Uterus (tissue), 4 donors: Measurements from ENCODE around the gene MRAP. TPM values are rescaled to one million over a fixed set of nuclear protein-coding genes. Genes with fewer than 3 reads are reported as not detected.

Source experiments
- DNase-seq, 2 donors: peaks; one replicate each; pipeline ENCODE4 v3.0.0-alpha.2; 2019 to 2020
- H3K27ac ChIP-seq, 2 donors: fragments of 200-600 bp; sonication (generic); 1 replicate in 1 of 2; 2 replicates in 1 of 2; pipeline ENCODE4 v1.5.1; 2016 to 2018
- H3K27me3 ChIP-seq, 2 donors: fragments of 200-600 bp; sonication (generic); one replicate each; pipeline ENCODE4 v1.5.1; 2018 to 2019; ENCODE audit warnings: control low read depth in 1 of 2
- H3K36me3 ChIP-seq, 2 donors: fragments of 200-600 bp; sonication (generic); one replicate each; pipeline ENCODE4 v1.5.1; 2019; ENCODE audit warnings: control low read depth in 1 of 2
- H3K4me1 ChIP-seq, 2 donors: fragments of 200-600 bp; sonication (generic); one replicate each; pipeline ENCODE4 v1.5.1; 2018 to 2019; ENCODE audit warnings: control low read depth in 1 of 2
- H3K4me3 ChIP-seq, 2 donors: fragments of 200-600 bp; sonication (generic); 1 replicate in 1 of 2; 2 replicates in 1 of 2; pipeline ENCODE4 v1.5.1; 2018 to 2019; ENCODE audit warnings: mild to moderate bottlenecking in 1 of 2
- H3K9me3 ChIP-seq, 2 donors: fragments of 200-600 bp; sonication (generic); one replicate each; pipeline ENCODE4 v1.5.1; 2019; ENCODE audit warnings: control low read depth in 1 of 2
- POLR2A ChIP-seq, 2 donors: fragments of 450-650 bp; IDR thresholded peaks; one replicate each; pipeline ENCODE4 v1.6.1; 2016; ENCODE audit warnings: antibody characterized with exemption in 2 of 2, mild to moderate bottlenecking in 1 of 2, moderate library complexity in 1 of 2
- intact Hi-C: fragments of 100-400 bp; cut with DNase I; formaldehyde crosslinking; loops from one replicate; pipeline ENCODE4 v1.15.1; 2023; ENCODE audit warnings: low total_unique reads
- total RNA-seq, 4 donors: library from RNA; depleted of rRNA in 3 of 4; stranded (reverse); fragments of >200 nt in 3 of 4; gene quantifications; one replicate each; pipeline versions ENCODE4 v1.1.0 to v1.2.4, GENCODE V29; 2014 to 2023
- TF ChIP-seq, protein P1 (sequence below), 4 experiments: fragments of 200-600 bp in 2 of 4; fragments of 450-650 bp in 2 of 4; sonication (generic) in 2 of 4; IDR thresholded peaks; one replicate each; pipeline ENCODE4 v1.5.1; 2016 to 2019; ENCODE audit warnings: antibody characterized with exemption in 4 of 4, mild to moderate bottlenecking in 2 of 4, moderate library complexity in 1 of 4
- donor health status: DM: yes; HTN: yes; CAD: no.

The MRAP gene
- total RNA-seq, 4 donors from 2014 or later: not detected

DNA sequence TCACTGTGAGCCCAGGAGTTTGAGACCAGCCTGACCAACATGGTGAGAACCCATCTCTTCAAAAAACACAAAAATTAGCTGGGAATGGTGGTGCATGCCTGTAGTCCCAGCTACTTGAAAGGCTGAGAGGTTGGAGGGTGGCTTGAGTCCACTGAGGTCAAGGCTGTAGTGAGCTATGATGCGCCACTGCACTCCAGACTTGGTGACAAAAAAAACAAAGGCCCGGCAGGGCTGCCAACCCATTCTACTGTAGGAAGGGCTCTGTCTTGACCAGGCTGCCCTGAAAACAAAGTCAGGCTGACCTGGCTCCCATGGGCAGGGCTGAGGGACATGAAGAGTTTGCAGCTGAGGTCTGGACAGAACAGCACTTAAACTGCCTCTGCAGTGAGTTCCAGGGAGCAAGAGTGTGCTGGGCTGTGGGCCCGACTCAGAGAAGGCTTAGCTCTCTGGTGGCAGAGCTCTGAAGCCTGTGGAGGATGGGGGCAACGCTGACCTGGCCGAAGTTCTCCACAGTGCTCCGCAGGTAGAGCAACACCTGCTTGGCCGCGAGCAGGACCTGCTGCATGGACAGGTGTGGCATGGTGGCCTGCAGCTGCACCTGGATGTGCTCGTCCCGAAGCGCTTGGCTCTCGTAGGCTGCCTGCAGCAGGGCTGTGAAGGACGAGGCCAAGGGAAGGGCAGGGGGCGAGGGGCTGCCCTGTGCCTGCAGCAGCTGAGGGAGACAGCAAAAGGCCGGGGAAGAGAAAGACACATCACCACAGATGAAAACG is 51.7 kb downstream of the MRAP start:
- no peak for DNase-seq
- no peaks in the 10 kb centered on the region for H3K36me3 ChIP-seq
- no peak for TF ChIP-seq POLR2A (IDR thresholded peaks at IDR 0.05)
- TF ChIP-seq, protein P1, sequence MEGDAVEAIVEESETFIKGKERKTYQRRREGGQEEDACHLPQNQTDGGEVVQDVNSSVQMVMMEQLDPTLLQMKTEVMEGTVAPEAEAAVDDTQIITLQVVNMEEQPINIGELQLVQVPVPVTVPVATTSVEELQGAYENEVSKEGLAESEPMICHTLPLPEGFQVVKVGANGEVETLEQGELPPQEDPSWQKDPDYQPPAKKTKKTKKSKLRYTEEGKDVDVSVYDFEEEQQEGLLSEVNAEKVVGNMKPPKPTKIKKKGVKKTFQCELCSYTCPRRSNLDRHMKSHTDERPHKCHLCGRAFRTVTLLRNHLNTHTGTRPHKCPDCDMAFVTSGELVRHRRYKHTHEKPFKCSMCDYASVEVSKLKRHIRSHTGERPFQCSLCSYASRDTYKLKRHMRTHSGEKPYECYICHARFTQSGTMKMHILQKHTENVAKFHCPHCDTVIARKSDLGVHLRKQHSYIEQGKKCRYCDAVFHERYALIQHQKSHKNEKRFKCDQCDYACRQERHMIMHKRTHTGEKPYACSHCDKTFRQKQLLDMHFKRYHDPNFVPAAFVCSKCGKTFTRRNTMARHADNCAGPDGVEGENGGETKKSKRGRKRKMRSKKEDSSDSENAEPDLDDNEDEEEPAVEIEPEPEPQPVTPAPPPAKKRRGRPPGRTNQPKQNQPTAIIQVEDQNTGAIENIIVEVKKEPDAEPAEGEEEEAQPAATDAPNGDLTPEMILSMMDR (IDR thresholded peaks at IDR 0.05): no peak

DNA sequence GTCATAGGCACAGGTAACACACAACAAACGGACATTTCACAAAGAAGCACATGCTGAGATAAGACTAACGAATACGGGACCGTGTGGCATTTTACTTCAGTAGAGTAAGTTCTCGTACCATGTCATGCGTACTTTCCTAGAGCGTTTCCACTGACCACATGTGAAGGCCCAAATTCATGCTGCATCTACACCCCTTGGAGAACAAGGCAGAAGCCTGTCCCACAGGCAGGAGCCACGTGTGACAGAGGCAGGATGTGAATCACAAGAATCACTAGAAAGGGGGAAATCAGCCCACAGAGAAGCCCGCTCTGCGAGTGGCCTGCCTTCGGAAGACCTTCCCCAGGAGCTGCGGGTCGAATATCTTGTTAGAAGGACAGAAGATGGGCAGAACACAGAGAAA is 52.3 kb downstream of the MRAP start:
- Histone ChIP-seq H3K27me3 (no peaks in the 10 kb centered on the region), H3K36me3 (no peaks in the 10 kb centered on the region), H3K9me3 (no peaks in the 10 kb centered on the region), H3K4me1 (no peaks in the 10 kb centered on the region), H3K4me3 (no peak overlapping the region), H3K27ac (no peak overlapping the region)
- no peak for DNase-seq
- no peak for TF ChIP-seq POLR2A (IDR thresholded peaks at IDR 0.05)
- TF ChIP-seq, protein P1 (IDR thresholded peaks at IDR 0.05): no peak
- intact Hi-C loops: no loop called here

More for the DNA sequence above, 51.7 kb downstream of the MRAP start:
- Histone ChIP-seq H3K9me3 (no peaks in the 10 kb centered on the region), H3K4me1 (no peaks in the 10 kb centered on the region), H3K4me3 (no peak overlapping the region), H3K27ac (no peak overlapping the region), H3K27me3 (no peaks in the 10 kb centered on the region)
- intact Hi-C loops: no loop called here

DNA sequence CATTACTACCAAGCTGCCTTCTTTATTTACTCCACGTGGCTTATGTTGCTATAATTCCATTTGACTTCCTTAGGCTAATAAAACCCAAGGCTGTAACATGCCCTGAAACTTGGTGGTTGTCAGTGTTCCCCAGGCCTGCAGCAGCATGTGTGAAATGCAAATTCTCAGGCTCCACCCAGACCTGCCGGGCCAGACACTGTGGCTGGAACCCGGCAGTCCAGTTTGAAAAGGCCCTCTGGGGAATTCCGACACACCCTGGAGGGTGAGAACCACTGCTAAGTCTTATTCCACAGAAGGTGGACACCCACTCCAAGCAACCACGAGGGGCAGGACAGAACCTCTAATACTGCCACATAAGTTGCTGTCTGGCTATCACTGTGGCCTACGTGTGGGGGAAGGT is 52.8 kb downstream of the MRAP start:
- DNase-seq: no peak
- no peaks in the 10 kb centered on the region for H3K4me1 ChIP-seq
- H3K36me3 ChIP-seq: no peaks in the 10 kb centered on the region
- TF ChIP-seq POLR2A (IDR thresholded peaks at IDR 0.05): no peak
- TF ChIP-seq, protein P1 (IDR thresholded peaks at IDR 0.05): no peak
- no peaks in the 10 kb centered on the region for H3K27me3 ChIP-seq
- no peak overlapping the region for H3K4me3 ChIP-seq
- intact Hi-C loops: no loop called here
- H3K9me3 ChIP-seq: no peaks in the 10 kb centered on the region
- no peak overlapping the region for H3K27ac ChIP-seq

DNA sequence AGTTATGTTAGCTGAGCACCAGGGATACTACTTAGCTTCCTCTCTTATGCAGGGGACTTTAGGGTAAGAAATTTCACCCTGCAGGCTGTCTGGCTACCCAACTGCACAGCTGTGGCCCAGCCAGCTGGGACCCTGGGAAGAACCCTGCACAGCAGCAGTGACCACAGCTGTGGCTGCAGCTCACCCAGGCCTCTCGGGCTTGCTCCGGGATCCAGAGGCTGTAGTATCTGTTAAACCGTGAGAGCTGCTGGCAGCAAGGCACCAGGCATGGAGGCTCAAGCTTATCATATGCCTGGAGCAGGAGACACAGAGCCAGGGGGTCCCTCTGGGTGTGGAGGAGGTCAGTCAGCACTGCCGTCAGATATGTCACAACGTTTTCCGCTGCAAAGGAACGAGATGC is 53.9 kb downstream of the MRAP start:
- intact Hi-C loops: no loop called here
- no peak overlapping the region for H3K4me3 ChIP-seq
- no peaks in the 10 kb centered on the region for H3K27me3 ChIP-seq
- H3K27ac ChIP-seq: no peak overlapping the region
- TF ChIP-seq POLR2A (IDR thresholded peaks at IDR 0.05): no peak
- TF ChIP-seq, protein P1 (IDR thresholded peaks at IDR 0.05): no peak
- DNase-seq: no peak
- H3K9me3 ChIP-seq: no peaks in the 10 kb centered on the region
- no peaks in the 10 kb centered on the region for H3K36me3 ChIP-seq
- H3K4me1 ChIP-seq: no peaks in the 10 kb centered on the region

DNA sequence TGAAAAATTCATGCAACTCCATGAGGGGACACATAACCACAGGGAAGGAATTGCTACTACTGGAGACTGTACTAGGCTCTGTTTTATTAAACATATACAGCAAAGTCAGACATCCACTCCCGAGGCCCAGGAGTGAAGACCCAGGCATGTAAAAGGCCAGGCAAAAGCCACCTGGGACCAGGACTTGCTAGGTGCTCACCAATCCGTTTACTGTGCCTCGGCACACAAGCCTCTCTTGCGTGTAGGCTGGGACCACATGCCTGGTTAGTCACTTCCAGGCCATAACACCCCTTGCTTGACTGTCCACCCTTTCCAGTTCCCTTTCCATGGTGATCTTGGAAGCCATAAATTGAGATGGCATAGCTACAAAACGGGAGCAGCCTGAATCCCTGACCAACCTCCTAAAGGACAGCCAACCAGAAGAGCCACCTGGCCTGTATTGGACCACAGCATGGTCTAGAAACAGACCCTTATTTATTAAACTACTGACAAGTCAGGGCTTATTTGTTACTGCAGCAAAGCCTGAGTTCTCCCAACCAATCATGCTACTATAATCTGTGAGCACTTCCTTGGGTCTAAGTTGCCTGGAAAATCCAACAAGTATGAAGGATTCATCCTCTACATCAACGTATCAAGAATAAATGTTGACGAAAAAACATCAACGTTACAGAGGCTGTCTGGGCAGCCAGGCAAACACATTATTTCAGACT is 54.5 kb downstream of the MRAP start:
- no peak for TF ChIP-seq POLR2A (IDR thresholded peaks at IDR 0.05)
- TF ChIP-seq, protein P1 (IDR thresholded peaks at IDR 0.05): no peak
- no peak for DNase-seq

More for the DNA sequence above, 54.5 kb downstream of the MRAP start:
- Histone ChIP-seq H3K4me3 (no peak overlapping the region), H3K27me3 (no peaks in the 10 kb centered on the region), H3K4me1 (no peaks in the 10 kb centered on the region), H3K9me3 (no peaks in the 10 kb centered on the region), H3K27ac (no peak overlapping the region), H3K36me3 (no peaks in the 10 kb centered on the region)
- intact Hi-C loops: no loop called here
